Stimulated activated naive B cell treated with anti-CD40 and anti-IgM and Interleukin-4, amounts not matched to agents 10 μg/mL and 1 μg/mL and 100 μg/mL, for 72 hours (primary cell): Measurements from ENCODE around the gene ITGA8.
"Not testable (repeated sequence)": the region's sequence is repeated elsewhere in the genome, so short reads cannot be mapped to it uniquely, and the experiment has no call there.

ENCODE experiments used
- ATAC-seq, 2 donors: fragments of 150-1000 bp; cut with Tn5 transposase; replicated peaks; 2 replicates each; pipeline ENCODE4 v1.10.0; 2021; ENCODE audit warnings: moderate library complexity in 1 of 2
- DNase-seq: peaks from one replicate; pipeline ENCODE4 v3.0.0; 2021
- H3K27ac Mint-ChIP-seq: one replicate; pipeline ENCODE4 v1.8.0; 2022; ENCODE audit warnings: mild to moderate bottlenecking, mixed read lengths
- H3K27me3 Mint-ChIP-seq, 2 donors: one replicate each; pipeline ENCODE4 v1.8.0; 2022; ENCODE audit warnings: mixed read lengths in 2 of 2
- H3K36me3 Mint-ChIP-seq, 2 donors: one replicate each; pipeline ENCODE4 v1.8.0; 2022; ENCODE audit warnings: mixed read lengths in 2 of 2, mild to moderate bottlenecking in 1 of 2
- H3K4me1 Mint-ChIP-seq, 2 donors: one replicate each; pipeline ENCODE4 v1.8.0; 2022; ENCODE audit warnings: mixed read lengths in 2 of 2, mild to moderate bottlenecking in 1 of 2
- H3K4me3 Mint-ChIP-seq, 2 donors: one replicate each; pipeline ENCODE4 v1.8.0; 2022; ENCODE audit warnings: mild to moderate bottlenecking in 2 of 2, mixed read lengths in 2 of 2, moderate library complexity in 1 of 2
- H3K9me3 Mint-ChIP-seq, 2 donors: one replicate each; pipeline ENCODE4 v1.8.0; 2022; ENCODE audit warnings: mixed read lengths in 2 of 2, mild to moderate bottlenecking in 1 of 2

The ITGA8 gene

DNA sequence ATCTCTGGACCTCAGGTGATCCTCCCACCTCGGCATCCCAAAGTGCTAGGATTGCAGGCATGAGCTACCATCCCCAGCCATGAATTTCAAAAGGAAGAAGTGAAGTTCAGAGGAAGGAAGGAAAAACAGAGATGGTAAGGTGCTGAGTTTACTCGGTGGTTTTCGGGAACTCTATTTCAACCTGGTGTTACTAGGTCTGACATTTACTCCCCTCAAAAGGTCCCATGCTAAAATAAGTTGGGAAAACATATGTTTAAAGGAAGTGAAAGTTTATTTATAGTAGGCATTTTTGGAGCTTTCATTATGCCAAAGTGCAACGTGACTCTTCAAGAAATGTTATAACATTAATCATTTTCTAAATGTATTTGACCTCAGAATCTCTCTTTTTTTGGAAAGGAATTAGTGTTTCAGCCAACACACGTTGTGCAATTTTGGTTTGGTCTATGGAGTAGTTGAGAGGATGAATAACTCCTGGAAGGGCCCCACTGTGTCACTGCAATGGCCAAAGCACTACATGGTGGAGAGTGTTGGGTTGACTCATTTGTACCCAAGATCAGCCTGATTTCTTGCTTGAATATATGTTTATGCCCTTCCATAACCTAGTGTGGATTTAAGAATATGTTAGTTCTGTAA is 233.9 kb downstream of the ITGA8 start:
- Mint-ChIP-seq H3K27me3 (peaks cover 0 to 7% of the 10 kb centered on the region in 2 donors), H3K36me3 (no peaks in the 10 kb centered on the region), H3K4me1 (peaks cover 0 to 4% of the 10 kb centered on the region in 2 donors), H3K4me3 (no peak overlapping the region), H3K27ac (no peak overlapping the region), H3K9me3 (peaks cover 0 to 3% of the 10 kb centered on the region in 2 donors)
- ATAC-seq (no peak), DNase-seq (no peak)

DNA sequence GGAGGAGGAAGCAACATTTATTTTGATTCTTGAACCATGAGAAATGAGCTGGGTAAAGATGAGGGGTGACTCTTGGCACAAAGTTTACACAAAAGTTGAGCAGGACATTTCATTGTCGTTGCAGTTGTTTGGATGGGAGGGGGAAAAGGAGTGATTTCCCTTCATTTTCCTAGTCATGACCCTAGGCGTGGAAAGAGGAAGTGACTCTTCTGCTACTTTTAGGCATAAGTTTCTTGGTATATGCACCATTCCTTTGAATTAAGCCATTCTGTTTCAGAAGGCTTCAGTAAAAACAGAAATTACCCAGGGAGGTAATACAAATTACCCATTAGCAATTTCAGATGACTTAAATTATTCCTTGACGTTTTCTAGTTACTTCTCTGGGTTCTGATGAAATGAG is 234.7 kb downstream of the ITGA8 start:
- DNase-seq (no peak), ATAC-seq (no peak)
- Mint-ChIP-seq H3K27ac (no peak overlapping the region), H3K9me3 (peaks cover 0 to 3% of the 10 kb centered on the region in 2 donors), H3K4me3 (no peak overlapping the region), H3K36me3 (no peaks in the 10 kb centered on the region), H3K4me1 (peaks cover 0 to 4% of the 10 kb centered on the region in 2 donors), H3K27me3 (peaks cover 0 to 7% of the 10 kb centered on the region in 2 donors)

DNA sequence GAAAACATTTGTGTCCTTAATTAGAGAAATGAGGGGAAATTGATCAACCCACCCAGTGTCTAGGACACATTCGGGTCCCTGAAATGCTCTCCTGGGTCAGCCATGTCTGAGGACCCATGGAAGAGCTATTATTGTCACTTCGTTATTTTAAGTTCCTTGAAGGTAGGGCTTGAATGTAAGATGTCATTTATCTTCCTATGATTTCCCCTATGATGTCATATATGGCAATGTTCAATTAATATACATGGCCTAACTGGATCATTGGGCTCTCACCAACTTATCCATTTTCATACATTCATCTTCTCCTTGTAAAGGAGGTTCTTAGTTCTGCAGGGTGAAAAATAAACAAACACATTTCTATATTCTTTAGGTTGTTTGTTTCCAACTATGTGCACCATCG is 235.6 kb downstream of the ITGA8 start:
- H3K4me3 Mint-ChIP-seq = no peak overlapping the region
- no peak for ATAC-seq
- peaks cover 0 to 4% of the 10 kb centered on the region in 2 donors for H3K4me1 Mint-ChIP-seq
- no peak overlapping the region for H3K27ac Mint-ChIP-seq
- no peaks in the 10 kb centered on the region for H3K36me3 Mint-ChIP-seq
- peaks cover 0 to 3% of the 10 kb centered on the region in 2 donors for H3K9me3 Mint-ChIP-seq
- peaks cover 0 to 7% of the 10 kb centered on the region in 2 donors for H3K27me3 Mint-ChIP-seq
- no peak for DNase-seq

GRCh38 chr10:15483215-15484075 is 236.3 kb downstream of the ITGA8 start:
- H3K4me1 Mint-ChIP-seq = peaks cover 0 to 4% of the 10 kb centered on the region in 2 donors
- H3K27me3 Mint-ChIP-seq = peaks cover under 1 to 7% of the 10 kb centered on the region in 2 donors
- H3K9me3 Mint-ChIP-seq = peaks cover 0 to 1% of the 10 kb centered on the region in 2 donors
- H3K4me3 Mint-ChIP-seq = no peak overlapping the region
- DNase-seq = no peak
- no peaks in the 10 kb centered on the region for H3K36me3 Mint-ChIP-seq
- H3K27ac Mint-ChIP-seq = no peak overlapping the region
- no peak for ATAC-seq

DNA sequence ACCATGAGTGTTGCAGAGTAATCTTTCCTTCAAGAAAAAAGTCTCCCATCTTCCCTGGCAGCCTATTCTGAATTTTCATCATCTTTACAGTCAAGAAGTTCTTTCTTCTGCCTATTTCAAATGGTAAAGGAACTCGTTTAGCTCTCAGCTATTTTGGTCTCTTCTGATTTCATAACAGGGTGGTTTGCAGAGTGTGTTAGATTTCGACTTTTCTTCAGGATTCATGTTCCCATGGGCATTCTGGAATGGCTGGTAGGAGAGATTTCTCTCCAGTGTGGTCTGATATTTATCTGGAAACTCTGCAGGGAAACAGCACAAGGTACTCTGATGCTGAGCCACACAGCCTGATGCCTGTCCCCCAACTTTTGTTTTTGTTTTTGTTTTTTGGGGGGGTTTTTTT is 237.6 kb downstream of the ITGA8 start:
- no peak overlapping the region for H3K27ac Mint-ChIP-seq

DNA sequence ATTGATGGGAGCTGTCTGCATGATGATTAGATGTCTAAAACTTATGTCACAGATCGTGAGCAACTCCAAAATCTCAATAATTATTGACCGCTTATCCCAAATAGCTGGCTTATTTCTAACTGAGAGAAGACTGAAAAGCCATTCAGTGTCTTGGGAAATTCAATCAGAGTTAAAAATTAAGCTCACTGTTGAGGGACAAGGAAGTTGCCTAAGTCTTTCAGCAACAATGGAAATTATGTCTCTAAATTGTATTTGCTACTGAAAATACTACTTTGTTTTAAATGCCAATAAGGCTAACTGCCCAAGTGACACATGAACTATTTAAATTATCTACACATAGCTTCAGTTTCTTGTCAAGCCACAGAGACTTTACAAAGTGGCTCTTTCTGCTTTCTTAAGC is 240.8 kb downstream of the ITGA8 start:
- Mint-ChIP-seq H3K36me3 (no peaks in the 10 kb centered on the region), H3K4me3 (no peak overlapping the region), H3K4me1 (no peaks in the 10 kb centered on the region), H3K27me3 (peaks cover 14 to 15% of the 10 kb centered on the region in 2 donors), H3K27ac (no peak overlapping the region), H3K9me3 (peaks cover 4 to 7% of the 10 kb centered on the region in 2 donors)
- DNase-seq (no peak), ATAC-seq (no peak)

More for the DNA sequence above, 237.6 kb downstream of the ITGA8 start:
- Mint-ChIP-seq H3K27me3 (peaks cover 13 to 17% of the 10 kb centered on the region in 2 donors), H3K36me3 (no peaks in the 10 kb centered on the region), H3K4me3 (no peak overlapping the region), H3K4me1 (peaks cover 0 to 4% of the 10 kb centered on the region in 2 donors), H3K9me3 (peaks cover 4% of the 10 kb centered on the region in 2 donors)
- DNase-seq (no peak), ATAC-seq (no peak)

DNA sequence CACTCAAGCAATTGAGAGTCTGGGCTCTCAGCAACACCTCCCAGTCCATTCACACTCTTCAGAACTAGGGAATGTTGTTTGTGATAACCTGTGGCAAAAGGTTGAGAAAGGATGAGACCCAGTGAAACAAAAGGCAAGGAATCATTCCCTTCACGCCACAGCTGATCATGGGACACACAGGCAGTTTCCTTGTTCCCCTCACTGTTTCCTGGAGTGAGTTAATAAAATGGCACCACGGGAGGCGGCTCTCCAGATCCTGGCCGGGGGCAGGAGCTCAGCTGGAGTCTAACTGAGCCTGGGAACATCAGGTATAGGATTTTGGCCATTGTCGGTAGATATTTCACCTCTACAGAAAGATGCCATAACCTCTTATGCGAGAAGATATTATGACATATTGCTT is 241.3 kb downstream of the ITGA8 start:
- H3K4me3 Mint-ChIP-seq = no peak overlapping the region
- no peaks in the 10 kb centered on the region for H3K36me3 Mint-ChIP-seq
- DNase-seq (no peak), ATAC-seq (no peak)
- H3K27me3 Mint-ChIP-seq = peaks cover 14 to 19% of the 10 kb centered on the region in 2 donors
- peaks cover 4 to 7% of the 10 kb centered on the region in 2 donors for H3K9me3 Mint-ChIP-seq
- no peak overlapping the region for H3K27ac Mint-ChIP-seq
- H3K4me1 Mint-ChIP-seq = no peaks in the 10 kb centered on the region

- Mint-ChIP-seq H3K27me3 (peaks cover 10 to 29% of the 10 kb centered on the region in 2 donors), H3K27ac (no peak overlapping the region), H3K36me3 (no peaks in the 10 kb centered on the region), H3K4me1 (no peaks in the 10 kb centered on the region), H3K9me3 (peaks cover 4 to 6% of the 10 kb centered on the region in 2 donors), H3K4me3 (no peak overlapping the region)
- ATAC-seq (no peak), DNase-seq (no peak)
Observed at GRCh38 chr10:15476337-15476736, 243.4 kb downstream of the ITGA8 start.

DNA sequence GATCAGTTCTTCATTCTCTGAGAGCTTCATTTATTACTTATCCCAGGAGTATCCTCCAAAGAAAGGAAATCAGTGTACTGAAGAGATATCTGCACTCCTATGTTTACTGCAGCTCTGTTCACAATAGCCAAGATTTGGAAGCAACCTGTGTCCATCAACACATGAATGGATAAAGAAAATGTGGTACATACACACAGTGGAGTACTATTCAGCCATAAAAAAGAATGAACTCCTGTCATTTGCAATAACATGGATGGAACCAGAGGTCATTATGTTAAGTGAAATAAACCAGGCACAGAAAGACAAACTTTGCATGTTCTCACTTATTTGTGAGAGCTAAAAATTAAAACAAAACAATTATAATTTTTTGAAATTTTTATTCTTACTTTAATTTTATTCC is 244.3 kb downstream of the ITGA8 start:
- H3K27ac Mint-ChIP-seq, H3K36me3 Mint-ChIP-seq, H3K4me1 Mint-ChIP-seq, H3K4me3 Mint-ChIP-seq, ATAC-seq, DNase-seq, H3K9me3 Mint-ChIP-seq: not testable (repeated sequence)
- H3K27me3 Mint-ChIP-seq = peaks cover 10 to 29% of the 10 kb centered on the region in 2 donors

- no peak overlapping the region for H3K27ac Mint-ChIP-seq
- H3K4me1 Mint-ChIP-seq = no peaks in the 10 kb centered on the region
- H3K4me3 Mint-ChIP-seq = no peak overlapping the region
- H3K27me3 Mint-ChIP-seq = peaks cover 10 to 29% of the 10 kb centered on the region in 2 donors
- DNase-seq (no peak), ATAC-seq (no peak)
- peaks cover 4 to 6% of the 10 kb centered on the region in 2 donors for H3K9me3 Mint-ChIP-seq
- H3K36me3 Mint-ChIP-seq = no peaks in the 10 kb centered on the region
Observed at GRCh38 chr10:15474671-15475070, 245.1 kb downstream of the ITGA8 start.

DNA sequence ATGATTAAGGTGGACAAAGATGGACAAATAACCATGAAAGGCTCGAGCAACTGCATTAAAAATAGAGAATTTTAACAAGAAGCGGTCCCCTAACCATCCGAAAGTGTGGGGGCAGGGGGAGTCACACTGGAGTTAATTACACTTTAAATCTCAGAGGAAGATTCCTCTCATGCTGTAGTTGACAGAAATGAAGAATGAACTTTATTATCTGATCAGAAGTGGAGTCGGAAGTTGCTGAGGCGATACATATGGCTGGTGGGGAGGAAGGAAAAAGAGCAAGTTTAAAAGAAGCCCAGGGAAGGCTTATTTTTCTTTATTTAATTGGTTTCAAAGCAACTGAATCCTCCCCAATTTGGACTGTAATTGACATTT is 246.3 kb downstream of the ITGA8 start:
- no peak for DNase-seq

GRCh38 chr10:15472431-15473395 is 247.0 kb downstream of the ITGA8 start:
- no peak for DNase-seq
- H3K36me3 Mint-ChIP-seq = no peaks in the 10 kb centered on the region
- no peak overlapping the region for H3K4me3 Mint-ChIP-seq
- no peak overlapping the region for H3K27ac Mint-ChIP-seq
- H3K27me3 Mint-ChIP-seq = peaks cover 5 to 21% of the 10 kb centered on the region in 2 donors
- H3K9me3 Mint-ChIP-seq = peaks cover 4 to 6% of the 10 kb centered on the region in 2 donors
- no peak for ATAC-seq
- no peaks in the 10 kb centered on the region for H3K4me1 Mint-ChIP-seq

More for the DNA sequence above, 246.3 kb downstream of the ITGA8 start:
- H3K9me3 Mint-ChIP-seq = peaks cover 4 to 6% of the 10 kb centered on the region in 2 donors
- no peaks in the 10 kb centered on the region for H3K36me3 Mint-ChIP-seq
- no peaks in the 10 kb centered on the region for H3K4me1 Mint-ChIP-seq
- no peak for ATAC-seq
- no peak overlapping the region for H3K4me3 Mint-ChIP-seq
- no peak overlapping the region for H3K27ac Mint-ChIP-seq
- H3K27me3 Mint-ChIP-seq = peaks cover 10 to 27% of the 10 kb centered on the region in 2 donors

DNA sequence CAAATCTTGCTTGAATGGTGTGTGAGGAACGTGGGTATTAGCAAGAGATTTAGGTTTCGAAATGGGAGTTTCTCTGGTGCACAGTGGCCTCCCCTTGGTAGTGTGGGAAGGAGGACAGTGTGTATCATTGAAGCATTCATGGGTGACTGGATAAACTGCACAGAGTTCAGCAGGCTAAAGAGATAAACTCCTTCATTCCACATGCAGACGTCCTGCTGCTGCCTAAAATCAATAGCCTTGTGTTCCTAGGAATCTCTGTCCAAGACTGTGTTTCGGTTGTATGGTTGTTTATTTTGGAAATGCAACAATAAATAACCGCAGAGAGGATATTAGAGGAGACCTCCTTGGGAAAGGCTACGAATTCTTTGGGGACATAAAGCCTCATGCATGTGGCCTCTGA is 247.7 kb downstream of the ITGA8 start:
- H3K27ac Mint-ChIP-seq = no peak overlapping the region
- ATAC-seq (no peak), DNase-seq (no peak)
- H3K4me3 Mint-ChIP-seq = no peak overlapping the region
- H3K4me1 Mint-ChIP-seq = no peaks in the 10 kb centered on the region
- H3K27me3 Mint-ChIP-seq = peaks cover 0 to 16% of the 10 kb centered on the region in 2 donors
- H3K36me3 Mint-ChIP-seq = no peaks in the 10 kb centered on the region
- H3K9me3 Mint-ChIP-seq = peaks cover 0 to 3% of the 10 kb centered on the region in 2 donors

DNA sequence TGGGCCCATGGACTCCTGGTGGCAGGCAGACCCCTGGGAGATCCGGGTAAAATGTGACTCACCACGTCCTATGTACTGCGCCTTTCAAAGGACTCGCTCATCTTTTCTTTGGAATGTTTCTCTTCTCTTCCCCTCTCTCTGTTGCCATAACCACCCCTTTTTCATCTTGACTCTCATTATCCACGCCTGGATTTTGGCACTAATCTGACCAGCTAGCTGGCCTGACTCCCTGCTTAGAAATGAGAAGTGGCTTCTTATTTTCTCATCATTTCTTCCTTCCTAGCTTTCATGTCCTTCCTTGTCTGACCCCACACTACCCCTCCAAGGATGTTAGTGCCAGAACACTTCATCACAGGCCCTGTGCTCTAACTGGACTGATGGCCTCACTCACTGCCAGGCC is 250.6 kb downstream of the ITGA8 start:
- Mint-ChIP-seq H3K9me3 (peaks cover 0 to 1% of the 10 kb centered on the region in 2 donors), H3K4me3 (no peak overlapping the region), H3K4me1 (no peaks in the 10 kb centered on the region), H3K27ac (no peak overlapping the region), H3K36me3 (no peaks in the 10 kb centered on the region), H3K27me3 (peaks cover 3 to 15% of the 10 kb centered on the region in 2 donors)
- DNase-seq = no peak
- no peak for ATAC-seq
